GM19239 (cell line): ENCODE data around the gene LRCH1.

Experiments used
- DNase-seq: peaks from one replicate; pipeline ENCODE4 v3.0.0; 2011; ENCODE audit warnings: low spot score; ENCODE audit not compliant: insufficient read length
- FAIRE-seq: peaks from 2 replicates; lab custom pipeline; 2011; peaks lifted over from hg19 to GRCh38; lab: Jason Lieb, UNC

LRCH1 gene

GRCh38 chr13:46679369-46680120, 126.6 kb downstream of the LRCH1 start:
- FAIRE-seq = peak; percentile 99
- peak; percentile 31 for DNase-seq

- no peak for FAIRE-seq
Observed at GRCh38 chr13:46682015-46682414, 129.0 kb downstream of the LRCH1 start.

GRCh38 chr13:46682707-46683106, 129.7 kb downstream of the LRCH1 start:
- DNase-seq (no peak), FAIRE-seq (peak; percentile 68)

More at GRCh38 chr13:46682015-46682414, 129.0 kb downstream of the LRCH1 start:
- no peak for DNase-seq

DNA sequence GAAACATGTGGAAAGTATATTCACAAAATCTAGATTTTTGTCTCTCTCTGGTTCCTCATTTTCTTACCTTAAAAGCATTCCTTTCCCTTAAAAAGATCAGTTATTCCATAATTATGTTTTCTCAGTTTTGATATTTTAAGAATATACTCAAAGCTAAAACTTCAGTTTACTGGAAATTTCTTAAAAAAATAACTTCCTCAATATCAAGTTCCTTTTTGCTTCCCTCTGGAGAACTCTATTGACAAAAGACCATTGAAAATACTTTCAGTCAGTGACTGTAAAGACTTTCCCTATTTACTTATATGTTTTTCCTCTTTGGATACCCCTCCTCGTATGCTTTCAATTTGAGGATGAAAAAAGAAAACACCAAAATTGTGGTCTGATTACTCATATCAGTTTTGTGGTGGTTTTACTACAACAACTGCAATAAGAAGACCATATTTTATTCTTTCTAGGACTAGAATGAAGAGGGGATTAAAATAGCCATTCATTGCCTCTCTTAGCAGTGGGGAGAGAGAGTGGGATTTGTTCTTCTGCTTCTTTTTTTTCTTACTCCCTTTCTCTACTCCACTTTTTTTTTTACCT, 130.8 kb downstream of the LRCH1 start:
- FAIRE-seq = peak; percentile 60
- no peak for DNase-seq

DNA sequence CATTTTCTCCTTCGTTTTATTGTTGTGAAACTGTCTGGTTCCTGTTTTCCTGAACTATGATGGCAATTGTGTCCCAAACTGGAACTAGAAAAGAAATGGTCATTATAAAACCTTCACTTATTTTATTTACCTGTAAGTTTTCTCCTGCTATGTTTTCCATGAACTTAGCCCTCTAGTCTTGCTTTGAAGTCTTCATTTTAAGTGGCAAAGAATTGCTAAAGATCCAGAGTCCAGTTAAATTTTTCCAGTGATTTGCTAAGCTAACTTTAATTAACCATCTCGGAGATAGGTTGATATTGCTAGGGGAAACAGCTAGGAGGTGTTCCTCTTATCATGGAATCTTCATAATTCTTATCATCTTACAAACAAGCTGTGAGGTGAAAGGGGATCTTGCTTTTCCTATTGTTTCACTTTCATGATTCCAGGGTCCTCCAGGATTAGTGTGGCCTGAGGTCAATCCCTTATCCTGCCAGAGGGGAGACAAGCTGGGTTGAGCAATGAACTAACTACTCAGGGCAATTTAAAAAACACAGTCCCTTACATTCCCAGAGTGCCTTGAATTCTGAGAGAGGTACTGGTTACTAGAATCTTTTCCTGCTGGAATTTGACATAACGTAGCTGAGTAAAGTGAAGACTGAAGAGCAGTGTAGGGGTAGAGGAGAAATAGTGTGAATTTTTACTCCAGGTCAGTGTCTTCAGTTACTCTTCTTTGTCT, 131.5 kb downstream of the LRCH1 start:
- no peak for DNase-seq
- FAIRE-seq = peak; percentile 57

- DNase-seq (no peak), FAIRE-seq (no peak)
Observed at GRCh38 chr13:46685006-46685730, 132.2 kb downstream of the LRCH1 start.

GRCh38 chr13:46686171-46686570, 133.2 kb downstream of the LRCH1 start:
- FAIRE-seq = no peak
- DNase-seq = no peak

DNA sequence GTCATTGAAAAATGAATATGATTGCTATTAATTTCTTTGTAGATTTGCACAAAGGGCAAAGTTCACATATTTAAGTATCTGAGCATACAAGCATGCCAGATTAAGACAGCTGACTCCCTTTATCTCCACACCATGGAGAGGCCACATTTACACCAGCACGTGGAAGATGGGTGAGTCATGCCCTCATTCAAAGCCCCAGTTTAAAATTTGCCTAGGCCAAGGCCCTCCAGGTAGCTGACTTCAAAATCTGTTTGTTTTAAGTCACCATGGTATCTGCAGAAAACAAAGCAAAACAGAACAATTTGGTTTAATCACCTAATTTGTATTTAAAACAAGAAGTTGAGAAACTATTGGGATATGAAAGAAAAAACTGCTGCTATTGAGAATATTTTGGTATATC, 134.8 kb downstream of the LRCH1 start:
- DNase-seq = no peak
- FAIRE-seq = peak; percentile 26

- DNase-seq (no peak), FAIRE-seq (peak; percentile 75)
Observed at GRCh38 chr13:46688306-46688705, 135.3 kb downstream of the LRCH1 start.

- FAIRE-seq (no peak), DNase-seq (no peak)
Observed at GRCh38 chr13:46698014-46698413, 145.0 kb downstream of the LRCH1 start.

DNA sequence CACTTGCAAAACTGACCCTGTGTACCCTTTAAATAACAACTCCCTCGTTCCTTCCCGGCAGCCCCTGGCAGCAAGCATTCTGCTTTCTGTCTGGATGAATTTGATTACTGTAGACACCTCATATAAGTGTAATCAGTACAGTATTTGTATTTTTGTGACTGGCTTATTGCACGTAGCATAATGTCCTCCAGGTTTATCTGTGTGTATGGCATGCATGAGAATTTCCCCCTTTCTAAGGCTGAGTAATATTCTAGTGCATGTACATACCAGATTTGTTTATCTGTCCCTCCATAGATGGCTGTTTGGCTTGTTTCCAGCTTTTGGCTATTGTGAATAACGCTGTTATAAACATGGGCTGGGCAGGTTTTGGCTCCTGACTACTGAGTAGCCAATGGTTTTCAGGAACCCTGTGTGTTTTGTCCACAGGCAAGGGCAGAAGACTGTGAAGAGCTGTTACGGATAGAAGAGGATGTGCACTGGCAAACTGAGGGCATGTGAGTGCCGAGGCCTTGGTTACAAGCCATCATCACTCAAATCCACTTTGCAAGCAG, 146.0 kb downstream of the LRCH1 start:
- FAIRE-seq = no peak
- no peak for DNase-seq

- no peak for FAIRE-seq
- DNase-seq = no peak
Observed at GRCh38 chr13:46712524-46712923, 159.6 kb downstream of the LRCH1 start.

GRCh38 chr13:46715363-46715762, 162.4 kb downstream of the LRCH1 start:
- FAIRE-seq (peak; percentile 49), DNase-seq (no peak)

GRCh38 chr13:46716821-46717220, 163.9 kb downstream of the LRCH1 start:
- DNase-seq (no peak), FAIRE-seq (no peak)

DNA sequence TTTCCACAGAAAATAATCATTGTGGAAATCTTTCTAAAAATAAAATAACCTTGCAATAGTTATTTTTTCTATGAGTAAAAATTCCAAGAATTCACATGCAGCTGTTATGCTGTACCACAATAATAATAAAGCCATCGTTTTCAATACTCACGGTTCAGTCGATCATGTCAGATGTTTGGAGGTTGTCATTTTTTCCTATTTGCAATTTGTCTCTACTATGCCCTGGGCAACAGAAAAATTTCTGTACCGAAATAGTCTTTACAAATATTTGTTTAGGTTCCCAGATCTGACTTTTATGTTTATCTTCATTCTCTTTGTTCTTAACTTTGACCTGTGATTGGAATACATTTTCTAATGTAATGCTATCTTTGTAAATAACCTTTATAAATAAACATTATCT, 164.3 kb downstream of the LRCH1 start:
- DNase-seq = no peak
- FAIRE-seq = no peak

- FAIRE-seq = peak; percentile 28
- no peak for DNase-seq
Observed at GRCh38 chr13:46717856-46718255, 164.9 kb downstream of the LRCH1 start.

DNA sequence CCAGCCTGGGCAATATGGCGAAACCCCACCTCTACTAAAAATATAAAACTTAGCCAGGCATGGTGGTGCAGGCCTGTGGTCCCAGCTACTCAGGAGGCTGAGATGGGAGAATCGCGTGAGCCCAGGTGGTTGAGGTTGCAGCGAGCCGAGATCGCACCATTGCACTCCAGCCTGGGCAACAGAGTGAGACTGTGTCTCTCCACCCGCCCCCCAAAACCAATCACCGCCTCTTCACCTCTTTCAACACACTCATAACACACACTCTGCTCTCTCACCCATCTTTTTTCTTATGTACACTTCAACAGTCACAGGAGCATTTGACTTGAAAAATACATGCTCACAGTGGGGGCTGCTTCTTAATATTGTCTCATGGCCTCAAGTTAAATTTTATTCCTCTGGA, 167.2 kb downstream of the LRCH1 start:
- FAIRE-seq = peak; percentile 8
- DNase-seq = no peak

DNA sequence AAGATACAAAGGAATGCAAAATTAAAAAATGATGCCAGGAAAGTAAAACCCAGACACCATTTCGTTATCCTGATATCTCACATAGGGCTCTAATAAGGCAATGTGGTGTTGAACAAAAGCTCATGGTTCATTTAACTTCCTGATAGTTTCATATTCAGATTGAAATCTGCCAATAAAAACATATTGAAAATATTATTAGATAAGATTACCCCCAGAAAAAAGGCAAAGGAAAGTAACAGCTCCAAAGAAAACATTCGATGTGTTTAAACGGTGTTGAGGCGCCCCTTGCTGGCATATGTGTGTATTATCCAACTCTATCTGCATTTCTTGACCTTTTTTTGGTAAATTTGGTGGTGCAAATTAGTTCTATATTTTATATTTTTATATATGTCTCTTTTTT, 168.1 kb downstream of the LRCH1 start:
- peak; percentile 73 for FAIRE-seq
- no peak for DNase-seq

DNA sequence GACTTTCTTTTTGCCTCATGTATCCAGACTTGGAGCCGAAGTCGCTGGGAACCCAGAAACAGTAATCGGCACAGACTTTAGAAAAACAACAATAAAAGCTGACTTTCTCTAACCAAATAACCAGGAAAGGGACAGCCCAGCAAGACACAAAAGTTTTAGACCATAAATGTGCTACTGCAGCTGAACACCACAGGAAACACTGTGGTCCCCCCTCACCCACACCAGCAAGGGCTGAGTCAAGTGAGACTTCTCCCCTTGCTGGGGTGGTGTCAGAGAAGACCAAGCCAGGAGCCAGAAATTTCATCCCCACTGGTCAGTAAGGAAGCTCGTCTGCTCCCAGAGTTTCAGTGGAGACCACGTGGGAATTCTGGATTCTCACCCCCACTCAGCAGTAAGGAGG, 173.4 kb downstream of the LRCH1 start:
- FAIRE-seq (no peak), DNase-seq (no peak)

GRCh38 chr13:46728777-46729176, 175.8 kb downstream of the LRCH1 start:
- no peak for DNase-seq
- FAIRE-seq = peak; percentile 4
